HepG2 (cell line): ENCODE data around the gene FAAP20. TPM values are rescaled to one million over a fixed set of nuclear protein-coding genes. Genes with fewer than 3 reads are reported as not detected.

Experiments used
- AHR ChIP-seq: IDR thresholded peaks from 2 replicates; pipeline ENCODE4 v1.6.1; 2018; ENCODE audit warnings: missing genetic modification reagents, missing compliant biosample characterization
- DMAP1 ChIP-seq: IDR thresholded peaks from 2 replicates; pipeline ENCODE4 v1.6.1; 2016
- ELF1 ChIP-seq: sonication (generic); formaldehyde crosslinking; IDR thresholded peaks from 2 replicates; pipeline ENCODE4 v1.4.0; 2020; ENCODE audit warnings: missing genetic modification reagents
- ETS1 ChIP-seq: sonication (generic); formaldehyde crosslinking; IDR thresholded peaks from 2 replicates; pipeline ENCODE4 v1.4.0; 2020; ENCODE audit warnings: missing genetic modification reagents
- HNF4G ChIP-seq, 2 experiments: sonication (generic) in 1 of 2; formaldehyde crosslinking in 1 of 2; IDR thresholded peaks; 2 replicates each; pipeline versions ENCODE4 v1.4.0 to v1.6.1; 2011 to 2020; ENCODE audit warnings: borderline replicate concordance in 2 of 2, low read depth in 2 of 2, mild to moderate bottlenecking in 2 of 2, low read length in 1 of 2, missing genetic modification reagents in 1 of 2, moderate library complexity in 1 of 2
- KDM2A ChIP-seq: sonication (generic); formaldehyde crosslinking; IDR thresholded peaks from 2 replicates; pipeline ENCODE4 v1.4.0; 2020; ENCODE audit warnings: low read depth, missing genetic modification reagents, borderline replicate concordance
- KLF12 ChIP-seq: sonication (generic); formaldehyde crosslinking; IDR thresholded peaks from 2 replicates; pipeline ENCODE4 v1.4.0; 2020; ENCODE audit warnings: missing genetic modification reagents, borderline replicate concordance
- MIER3 ChIP-seq: IDR thresholded peaks from 2 replicates; pipeline ENCODE4 v1.6.1; 2016; ENCODE audit warnings: missing compliant biosample characterization, borderline replicate concordance
- MXD4 ChIP-seq: IDR thresholded peaks from 2 replicates; pipeline ENCODE4 v1.6.1; 2016; ENCODE audit warnings: mild to moderate bottlenecking, missing biosample characterization, missing genetic modification reagents
- MYC ChIP-seq: sonication (generic); formaldehyde crosslinking; IDR thresholded peaks from 2 replicates; pipeline ENCODE4 v1.9.0; 2021; ENCODE audit warnings: missing genetic modification reagents, borderline replicate concordance
- NCOR1 ChIP-seq: fragments of 200-600 bp; sonication (generic); IDR thresholded peaks from 2 replicates; pipeline ENCODE4 v1.7.0; 2017; ENCODE audit warnings: antibody characterized with exemption, low read length, borderline replicate concordance
- NFIC ChIP-seq: IDR thresholded peaks from 2 replicates; pipeline ENCODE4 v1.6.1; 2012; ENCODE audit warnings: mild to moderate bottlenecking, low read length, inconsistent platforms
- NR2F6 ChIP-seq, 2 experiments: IDR thresholded peaks; 2 replicates each; pipeline ENCODE4 v1.6.1; 2016; ENCODE audit warnings: antibody characterized with exemption in 1 of 2, mild to moderate bottlenecking in 1 of 2
- SNAPC2 ChIP-seq: sonication (generic); formaldehyde crosslinking; IDR thresholded peaks from 2 replicates; pipeline ENCODE4 v1.8.1; 2022; ENCODE audit warnings: mild to moderate bottlenecking, missing genetic modification reagents
- THAP7 ChIP-seq: sonication (generic); formaldehyde crosslinking; IDR thresholded peaks from 2 replicates; pipeline ENCODE4 v1.8.1; 2023; ENCODE audit warnings: mild to moderate bottlenecking, missing genetic modification reagents
- ZBTB7B ChIP-seq: sonication (generic); formaldehyde crosslinking; IDR thresholded peaks from 2 replicates; pipeline ENCODE4 v1.4.0; 2020; ENCODE audit warnings: missing genetic modification reagents
- ZFX ChIP-seq: sonication (generic); formaldehyde crosslinking; IDR thresholded peaks from 2 replicates; pipeline ENCODE4 v1.4.0; 2020; ENCODE audit warnings: mild to moderate bottlenecking, low read depth, missing genetic modification reagents, moderate library complexity
- ZNF264 ChIP-seq: sonication (generic); formaldehyde crosslinking; IDR thresholded peaks from 2 replicates; pipeline ENCODE4 v1.4.0; 2020; ENCODE audit warnings: missing genetic modification reagents
- ZNF614 ChIP-seq: IDR thresholded peaks from 2 replicates; pipeline ENCODE4 v1.6.1; 2018; ENCODE audit warnings: missing biosample characterization, missing genetic modification reagents, inconsistent platforms, borderline replicate concordance
- ZNF782 ChIP-seq: sonication (generic); formaldehyde crosslinking; IDR thresholded peaks from 2 replicates; pipeline ENCODE4 v1.4.0; 2020; ENCODE audit warnings: missing genetic modification reagents, mild to moderate bottlenecking, borderline replicate concordance
- polyA plus RNA-seq, 8 experiments: library from polyadenylated mRNA; depleted of rRNA in 3 of 8; stranded (reverse) in 7 of 8; unstranded in 1 of 8; fragments of >200 nt; fragmentation: Illumina TruSeq in 4 of 8; extraction: Trizol in 4 of 8; gene quantifications; 2 replicates each; pipeline versions ENCODE4 v1.2.1 to v1.2.3, GENCODE V29; 2011 to 2016; ENCODE audit warnings: low read depth in 4 of 8, missing spikeins in 1 of 8, mixed read lengths in 1 of 8; ENCODE audit not compliant: insufficient read depth in 1 of 8
- total RNA-seq, 5 experiments: library from RNA; depleted of rRNA; stranded (reverse); fragments of >200 nt; fragmentation: Illumina TruSeq; extraction: Trizol; gene quantifications; 2 replicates each; pipeline ENCODE4 v1.2.3, GENCODE V29; 2016; ENCODE audit warnings: low read depth in 1 of 5
- TF ChIP-seq, protein P1 (sequence below): sonication (generic); formaldehyde crosslinking; IDR thresholded peaks from 2 replicates; pipeline ENCODE4 v1.4.0; 2020; ENCODE audit warnings: missing genetic modification reagents

Gene FAAP20
- total and polyA plus RNA-seq, 2 of the 13 experiments (the other 11 are each of a cell fraction or from before 2014, with no cell fraction given), result 9.6 to 10.8 TPM

DNA sequence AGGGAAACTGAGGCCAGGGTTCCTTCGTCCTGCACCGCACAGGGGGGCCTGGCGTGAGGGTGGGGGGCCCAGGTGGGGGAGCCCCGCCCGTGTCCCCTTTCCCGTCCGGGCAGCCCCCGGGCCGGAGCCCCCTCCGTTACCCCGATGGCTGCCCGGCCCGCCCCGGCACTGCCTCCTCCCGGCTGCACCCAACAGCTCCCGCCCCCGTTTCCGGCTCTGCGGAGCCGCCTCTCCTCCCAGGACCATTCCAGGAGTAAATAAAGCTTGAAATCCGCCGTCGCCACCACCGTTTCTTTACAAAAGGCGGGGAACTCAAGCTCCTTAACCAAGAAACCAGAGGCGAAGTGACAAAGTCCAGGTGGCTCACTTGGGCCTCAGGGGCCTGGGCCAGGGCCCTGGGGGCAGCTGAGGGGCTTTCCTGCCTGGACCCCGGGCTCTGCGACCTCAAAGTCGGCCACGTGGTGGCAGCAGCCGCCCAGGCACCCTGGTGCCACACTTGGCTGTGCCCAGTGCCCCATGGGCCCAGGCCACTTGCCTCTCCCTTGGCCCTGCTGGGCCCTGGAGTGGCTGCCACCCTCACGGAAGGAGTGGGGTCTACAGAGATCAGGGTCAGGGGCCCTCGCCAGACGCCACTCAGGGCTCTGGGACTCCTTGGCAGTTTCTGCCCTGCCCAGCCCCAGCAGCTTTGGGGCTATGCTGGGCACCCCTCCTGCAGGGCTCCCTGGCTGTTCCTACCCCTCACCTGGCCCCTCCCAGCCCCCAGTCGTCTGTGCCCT lies 514 bp upstream of the FAAP20 start (continued):
- no peak for TF ChIP-seq NFIC
- TF ChIP-seq KLF12 (CRISPR knock-in tag), result no peak
- TF ChIP-seq, protein P1, sequence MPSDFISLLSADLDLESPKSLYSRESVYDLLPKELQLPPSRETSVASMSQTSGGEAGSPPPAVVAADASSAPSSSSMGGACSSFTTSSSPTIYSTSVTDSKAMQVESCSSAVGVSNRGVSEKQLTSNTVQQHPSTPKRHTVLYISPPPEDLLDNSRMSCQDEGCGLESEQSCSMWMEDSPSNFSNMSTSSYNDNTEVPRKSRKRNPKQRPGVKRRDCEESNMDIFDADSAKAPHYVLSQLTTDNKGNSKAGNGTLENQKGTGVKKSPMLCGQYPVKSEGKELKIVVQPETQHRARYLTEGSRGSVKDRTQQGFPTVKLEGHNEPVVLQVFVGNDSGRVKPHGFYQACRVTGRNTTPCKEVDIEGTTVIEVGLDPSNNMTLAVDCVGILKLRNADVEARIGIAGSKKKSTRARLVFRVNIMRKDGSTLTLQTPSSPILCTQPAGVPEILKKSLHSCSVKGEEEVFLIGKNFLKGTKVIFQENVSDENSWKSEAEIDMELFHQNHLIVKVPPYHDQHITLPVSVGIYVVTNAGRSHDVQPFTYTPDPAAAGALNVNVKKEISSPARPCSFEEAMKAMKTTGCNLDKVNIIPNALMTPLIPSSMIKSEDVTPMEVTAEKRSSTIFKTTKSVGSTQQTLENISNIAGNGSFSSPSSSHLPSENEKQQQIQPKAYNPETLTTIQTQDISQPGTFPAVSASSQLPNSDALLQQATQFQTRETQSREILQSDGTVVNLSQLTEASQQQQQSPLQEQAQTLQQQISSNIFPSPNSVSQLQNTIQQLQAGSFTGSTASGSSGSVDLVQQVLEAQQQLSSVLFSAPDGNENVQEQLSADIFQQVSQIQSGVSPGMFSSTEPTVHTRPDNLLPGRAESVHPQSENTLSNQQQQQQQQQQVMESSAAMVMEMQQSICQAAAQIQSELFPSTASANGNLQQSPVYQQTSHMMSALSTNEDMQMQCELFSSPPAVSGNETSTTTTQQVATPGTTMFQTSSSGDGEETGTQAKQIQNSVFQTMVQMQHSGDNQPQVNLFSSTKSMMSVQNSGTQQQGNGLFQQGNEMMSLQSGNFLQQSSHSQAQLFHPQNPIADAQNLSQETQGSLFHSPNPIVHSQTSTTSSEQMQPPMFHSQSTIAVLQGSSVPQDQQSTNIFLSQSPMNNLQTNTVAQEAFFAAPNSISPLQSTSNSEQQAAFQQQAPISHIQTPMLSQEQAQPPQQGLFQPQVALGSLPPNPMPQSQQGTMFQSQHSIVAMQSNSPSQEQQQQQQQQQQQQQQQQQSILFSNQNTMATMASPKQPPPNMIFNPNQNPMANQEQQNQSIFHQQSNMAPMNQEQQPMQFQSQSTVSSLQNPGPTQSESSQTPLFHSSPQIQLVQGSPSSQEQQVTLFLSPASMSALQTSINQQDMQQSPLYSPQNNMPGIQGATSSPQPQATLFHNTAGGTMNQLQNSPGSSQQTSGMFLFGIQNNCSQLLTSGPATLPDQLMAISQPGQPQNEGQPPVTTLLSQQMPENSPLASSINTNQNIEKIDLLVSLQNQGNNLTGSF, result 0 out of 2 replicates have a peak, but pooled peaks have one; percentile 51
- TF ChIP-seq ZBTB7B (CRISPR knock-in tag), result peak; percentile 99
- peak; percentile 85 for TF ChIP-seq KDM2A (CRISPR knock-in tag)
- no peak; the same call in 1 of the 2 replicates for TF ChIP-seq THAP7 (CRISPR knock-in tag)
- peak; percentile 53; the same call in 1 of the 2 replicates for TF ChIP-seq HNF4G (IDR thresholded peaks at IDR 0.05; ENCODE audit: borderline replicate concordance, low read depth, low read length)
- TF ChIP-seq HNF4G (CRISPR knock-in tag; IDR thresholded peaks at IDR 0.05; ENCODE audit: borderline replicate concordance, low read depth), result peak; percentile 27; the same call in 1 of the 2 replicates
- no peak for TF ChIP-seq MIER3
- no peak for TF ChIP-seq SNAPC2
- TF ChIP-seq NCOR1, result 0 out of 2 replicates have a peak, but pooled peaks have one; percentile 40
- peak; percentile 48; the same call in 1 of the 2 replicates for TF ChIP-seq ZNF782 (CRISPR knock-in tag)
- TF ChIP-seq MYC (CRISPR knock-in tag), result peak; percentile 82
- TF ChIP-seq ZNF614 (CRISPR knock-in tag), result no peak
- TF ChIP-seq ELF1 (CRISPR knock-in tag), result peak; percentile 63
- 0 out of 2 replicates have a peak, but pooled peaks have one; percentile 19 for TF ChIP-seq MXD4
- no peak for TF ChIP-seq NR2F6 (IDR thresholded peaks at IDR 0.05)
- TF ChIP-seq NR2F6 (CRISPR knock-in tag; IDR thresholded peaks at IDR 0.05), result peak; percentile 40
- no peak for TF ChIP-seq DMAP1
- TF ChIP-seq ZNF264 (CRISPR knock-in tag), result no peak
- peak; percentile 85 for TF ChIP-seq ZFX
- TF ChIP-seq ETS1, result 0 out of 2 replicates have a peak, but pooled peaks have one; percentile 55
- 0 out of 2 replicates have a peak, but pooled peaks have one; percentile 29 for TF ChIP-seq AHR (CRISPR knock-in tag)
